ENCODE data around the gene HMX1.

Gene HMX1

DNA sequence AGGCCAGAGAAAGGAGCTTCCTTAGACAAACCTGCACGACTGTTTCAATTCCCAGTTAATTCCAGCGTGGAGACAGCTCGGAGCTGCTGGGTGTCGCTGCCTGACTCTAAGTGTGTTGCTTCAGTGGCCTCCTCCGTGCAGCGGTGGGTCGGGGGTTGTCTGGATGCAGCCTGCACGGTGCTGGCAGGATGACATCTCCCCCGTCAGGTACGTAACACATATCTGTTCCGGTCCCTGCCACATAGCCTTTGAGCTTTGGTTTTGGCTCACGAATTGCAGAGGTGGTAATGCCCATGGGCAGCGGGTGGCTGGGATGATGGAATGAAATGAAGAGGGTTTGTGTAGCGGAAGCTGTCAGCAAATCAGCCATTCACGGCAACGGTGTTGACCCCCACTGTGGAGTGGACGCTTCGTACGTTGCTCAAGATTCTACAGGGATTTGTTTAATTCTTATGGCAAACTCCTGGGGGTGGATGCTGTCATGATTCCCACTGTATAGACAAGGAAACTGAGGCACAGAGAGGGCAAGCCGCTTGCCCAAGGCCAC lies 33.7 kb upstream of the HMX1 start:
- H3K9me3 Mint-ChIP-seq, result peaks cover 15% of the 10 kb centered on the region
- peaks cover 1% of the 10 kb centered on the region for H3K36me3 Mint-ChIP-seq
- H3K4me3 Mint-ChIP-seq, result no peak overlapping the region
- peak; percentile 8 for DNase-seq
- H3K4me1 Mint-ChIP-seq, result no peaks in the 10 kb centered on the region
- H3K27me3 Mint-ChIP-seq, result no peaks in the 10 kb centered on the region
- CTCF ChIA-PET, result no interaction called here
- no peak overlapping the region for H3K27ac Mint-ChIP-seq

DNA sequence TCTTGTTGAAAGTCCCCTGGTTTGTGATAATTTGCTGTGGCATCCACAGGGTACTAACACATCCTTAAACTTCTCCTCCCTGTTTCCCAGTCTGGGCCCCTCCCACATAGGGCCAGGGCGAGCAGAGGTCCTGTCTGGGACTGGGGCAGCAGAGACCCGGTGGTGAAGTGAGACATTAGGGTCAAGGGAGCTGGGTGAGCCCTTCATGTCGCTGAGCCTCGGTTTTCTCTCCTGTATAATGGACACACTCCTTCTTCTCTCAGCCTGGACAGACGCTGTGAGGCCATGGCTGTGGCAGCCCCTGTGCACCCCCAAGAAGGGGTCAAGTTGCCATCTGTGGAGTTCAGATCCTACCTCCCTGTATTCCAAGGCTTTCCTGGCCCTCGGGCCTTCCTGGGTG lies 33.0 kb upstream of the HMX1 start:
- DNase-seq, result peak; percentile 3
- CTCF ChIA-PET, result no interaction called here
- Mint-ChIP-seq H3K9me3 (peaks cover 19% of the 10 kb centered on the region), H3K27me3 (no peaks in the 10 kb centered on the region), H3K4me1 (no peaks in the 10 kb centered on the region), H3K27ac (no peak overlapping the region), H3K36me3 (peaks cover 1% of the 10 kb centered on the region), H3K4me3 (no peak overlapping the region)

DNA sequence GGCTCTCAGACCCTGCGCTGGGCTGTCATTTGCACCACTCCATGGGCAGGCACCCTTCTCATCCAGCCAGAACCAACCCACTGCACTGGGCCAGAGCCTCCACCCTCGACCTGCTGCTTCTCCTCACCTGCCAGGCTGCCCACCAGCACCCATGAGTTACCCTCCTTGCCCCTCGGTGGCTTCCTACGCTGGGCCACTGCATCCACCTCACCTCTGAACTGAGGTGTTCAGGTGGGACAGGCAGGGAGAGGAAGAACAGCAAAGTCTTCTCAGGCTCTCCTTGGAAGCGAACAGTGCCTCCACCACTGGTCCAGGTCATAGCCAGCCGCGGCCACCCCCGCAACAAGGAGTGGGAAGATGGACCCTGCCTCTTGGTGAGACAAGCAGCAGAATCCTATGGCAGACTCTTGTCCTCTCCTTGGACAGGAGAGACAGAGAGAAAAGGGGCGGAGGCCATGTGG lies 32.4 kb upstream of the HMX1 start:
- H3K27me3 Mint-ChIP-seq, result no peaks in the 10 kb centered on the region
- DNase-seq, result no peak
- H3K36me3 Mint-ChIP-seq, result peaks cover 1% of the 10 kb centered on the region
- H3K9me3 Mint-ChIP-seq, result peaks cover 19% of the 10 kb centered on the region
- no peak overlapping the region for H3K27ac Mint-ChIP-seq
- H3K4me1 Mint-ChIP-seq, result no peaks in the 10 kb centered on the region
- CTCF ChIA-PET, result no interaction called here
- H3K4me3 Mint-ChIP-seq, result no peak overlapping the region

DNA sequence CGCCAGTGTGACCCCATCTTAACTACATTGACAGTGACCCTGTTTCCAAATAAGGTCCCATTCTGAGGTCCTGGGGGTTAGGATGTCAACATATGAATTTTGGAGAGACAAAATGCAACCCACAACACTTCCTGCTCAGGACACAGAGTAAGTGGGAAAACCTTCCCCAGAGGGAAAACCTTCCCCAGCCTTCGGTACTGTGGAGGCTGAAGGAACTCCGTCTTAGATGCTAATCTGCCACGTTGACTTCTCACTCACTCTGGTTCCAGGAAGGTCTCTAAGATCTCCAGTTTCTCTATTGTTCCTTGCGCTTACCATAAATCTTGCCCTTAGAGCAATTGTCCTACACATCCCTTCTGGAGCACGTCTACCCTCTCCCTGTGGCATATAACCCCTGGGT lies 29.7 kb upstream of the HMX1 start:
- H3K4me1 Mint-ChIP-seq, result no peaks in the 10 kb centered on the region
- peaks cover 19% of the 10 kb centered on the region for H3K9me3 Mint-ChIP-seq
- peaks cover 15% of the 10 kb centered on the region for H3K27me3 Mint-ChIP-seq
- CTCF ChIA-PET, result no interaction called here
- peaks cover 1% of the 10 kb centered on the region for H3K36me3 Mint-ChIP-seq
- no peak for DNase-seq
- H3K4me3 Mint-ChIP-seq, result no peak overlapping the region
- H3K27ac Mint-ChIP-seq, result no peak overlapping the region

DNA sequence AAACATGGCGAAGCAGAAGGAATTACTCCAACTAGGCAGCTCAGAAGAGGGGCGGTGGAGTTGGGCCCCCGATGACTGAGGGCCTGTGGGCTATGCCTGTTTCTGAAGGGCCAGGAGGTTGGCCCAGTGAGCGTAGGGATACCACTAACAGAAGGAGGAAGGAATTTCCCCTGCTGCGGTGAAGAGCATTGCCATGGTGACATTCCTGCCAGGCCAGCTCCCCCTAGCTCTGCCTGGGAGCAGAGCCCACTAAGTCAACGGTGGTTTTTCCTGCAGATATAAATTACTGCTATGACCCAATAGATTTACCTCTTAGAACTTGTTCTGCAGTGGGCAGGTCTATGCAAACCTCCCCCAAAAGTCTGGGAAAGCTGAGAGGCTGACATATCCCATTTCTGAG lies 28.9 kb upstream of the HMX1 start:
- CTCF ChIA-PET, result no interaction called here
- H3K4me3 Mint-ChIP-seq, result no peak overlapping the region
- H3K36me3 Mint-ChIP-seq, result peaks cover 1% of the 10 kb centered on the region
- DNase-seq, result no peak
- H3K27ac Mint-ChIP-seq, result no peak overlapping the region
- H3K27me3 Mint-ChIP-seq, result peaks cover 23% of the 10 kb centered on the region
- H3K9me3 Mint-ChIP-seq, result peaks cover 19% of the 10 kb centered on the region
- no peaks in the 10 kb centered on the region for H3K4me1 Mint-ChIP-seq

DNA sequence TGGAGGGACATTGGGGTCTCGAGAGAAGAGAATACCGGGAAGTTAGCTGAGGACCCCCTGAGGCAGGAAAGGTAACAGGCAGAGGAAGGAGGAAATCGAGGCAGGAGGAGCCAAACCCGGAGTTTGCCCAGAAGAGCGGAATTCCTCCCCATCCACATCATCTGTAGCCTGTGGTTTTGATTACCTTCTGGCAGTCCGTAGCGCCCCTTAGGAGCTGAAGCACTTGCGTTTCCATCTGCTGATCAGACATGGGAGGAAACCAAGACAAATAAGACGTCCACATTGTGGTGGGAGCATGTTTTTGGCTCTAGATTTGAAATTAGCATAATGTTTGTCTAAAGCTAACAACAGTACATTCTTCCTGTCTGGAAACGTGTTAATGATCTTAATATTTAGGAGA lies 26.8 kb upstream of the HMX1 start:
- H3K27ac Mint-ChIP-seq, result no peak overlapping the region
- H3K27me3 Mint-ChIP-seq, result peaks cover 44% of the 10 kb centered on the region
- H3K36me3 Mint-ChIP-seq, result peaks cover 1% of the 10 kb centered on the region
- no peak overlapping the region for H3K4me3 Mint-ChIP-seq
- peaks cover 19% of the 10 kb centered on the region for H3K9me3 Mint-ChIP-seq
- no peaks in the 10 kb centered on the region for H3K4me1 Mint-ChIP-seq
- DNase-seq, result no peak
- CTCF ChIA-PET, result no interaction called here

DNA sequence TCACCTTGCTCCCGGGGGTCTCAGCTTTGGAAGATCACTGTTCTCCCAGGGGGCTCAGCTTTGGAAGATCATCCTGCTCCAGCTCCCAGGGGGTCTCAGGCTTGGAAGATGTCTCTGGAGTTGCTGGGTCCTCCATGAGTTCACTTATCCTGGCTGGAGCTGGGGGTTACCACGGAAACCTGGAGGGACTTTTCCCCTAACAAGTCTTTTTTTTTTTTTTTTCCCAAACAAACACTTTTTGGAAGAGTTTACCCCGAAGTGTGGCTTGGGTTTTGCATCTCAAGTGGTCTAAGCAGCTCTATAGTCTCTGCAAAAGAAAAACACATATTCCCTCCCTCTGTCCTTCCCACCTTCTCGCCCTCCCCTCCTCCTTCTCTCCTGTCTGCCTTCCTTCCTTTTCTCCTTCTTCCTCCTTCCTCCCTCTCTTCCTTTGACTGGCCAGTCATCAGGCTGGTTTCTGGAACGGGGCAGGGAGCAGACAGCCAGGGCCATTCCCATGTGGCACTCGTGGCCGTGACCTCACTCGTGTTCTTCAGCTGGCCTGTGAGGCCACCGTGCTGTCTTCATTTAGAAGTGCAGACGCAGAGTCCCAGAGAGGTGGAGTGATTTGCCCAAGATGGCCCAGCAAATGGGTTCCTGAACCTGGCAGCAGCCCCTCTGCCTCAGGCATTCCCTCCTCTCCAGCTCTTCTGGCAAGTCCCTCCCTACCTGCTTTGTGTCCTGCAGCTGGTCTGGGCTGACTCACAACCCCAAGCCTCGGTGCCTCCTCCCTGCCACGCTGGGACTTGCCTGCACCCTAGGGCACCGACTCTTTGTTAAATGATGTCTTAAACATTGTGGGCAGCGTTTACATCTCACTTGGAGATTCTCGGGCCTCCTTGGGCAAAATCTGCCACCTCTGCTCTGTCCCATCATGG lies 25.9 kb upstream of the HMX1 start:
- CTCF ChIA-PET, result no interaction called here
- Mint-ChIP-seq H3K27me3 (peaks cover 53% of the 10 kb centered on the region), H3K4me1 (no peaks in the 10 kb centered on the region)

DNA sequence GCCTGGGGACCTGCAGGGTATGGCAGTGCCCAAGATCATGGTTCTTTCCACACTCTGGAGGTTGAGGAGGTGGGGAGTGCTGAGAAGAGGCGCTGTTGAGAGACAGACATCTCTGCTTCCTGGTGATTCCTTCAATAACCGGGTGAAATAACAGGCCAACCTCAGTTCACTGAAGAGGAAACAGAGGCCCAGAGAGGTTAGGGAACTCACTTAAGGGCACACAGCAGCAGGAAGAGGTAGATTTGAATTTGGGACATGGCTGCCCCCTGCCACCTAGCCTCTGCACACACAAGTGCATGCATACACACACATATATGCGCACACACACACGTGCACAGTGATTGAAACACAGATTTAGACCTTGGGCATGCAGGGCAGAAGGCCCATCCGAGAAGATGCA lies 24.9 kb upstream of the HMX1 start:
- Mint-ChIP-seq H3K36me3 (peaks cover under 1% of the 10 kb centered on the region), H3K4me3 (no peak overlapping the region), H3K4me1 (no peaks in the 10 kb centered on the region), H3K27ac (no peak overlapping the region), H3K27me3 (peaks cover 63% of the 10 kb centered on the region), H3K9me3 (peaks cover 10% of the 10 kb centered on the region)
- DNase-seq, result no peak
- CTCF ChIA-PET, result no interaction called here

More for the DNA sequence above, 25.9 kb upstream of the HMX1 start:
- DNase-seq, result no peak
- H3K36me3 Mint-ChIP-seq, result peaks cover 1% of the 10 kb centered on the region
- peaks cover 17% of the 10 kb centered on the region for H3K9me3 Mint-ChIP-seq
- H3K4me3 Mint-ChIP-seq, result no peak overlapping the region
- no peak overlapping the region for H3K27ac Mint-ChIP-seq

DNA sequence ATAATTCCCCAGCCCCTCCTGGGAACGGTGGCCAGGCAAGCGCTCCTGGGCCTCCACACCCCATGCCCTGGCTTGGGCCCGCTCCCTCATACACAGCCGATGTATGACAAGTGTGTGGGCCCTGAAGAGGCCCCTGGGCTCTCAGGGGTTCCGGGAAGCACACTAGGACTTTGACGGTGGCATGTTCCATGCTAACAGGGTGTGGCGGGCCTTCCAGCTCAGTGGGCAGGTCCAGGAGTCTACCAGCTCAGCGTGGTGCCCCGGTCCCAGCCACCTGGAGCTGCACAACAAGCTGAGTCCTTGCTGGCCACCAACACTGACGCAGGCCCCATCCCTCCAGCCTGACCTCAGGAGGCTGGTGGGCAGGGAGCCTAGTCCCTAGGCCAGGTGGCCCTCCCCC lies 24.4 kb upstream of the HMX1 start:
- H3K9me3 Mint-ChIP-seq, result peaks cover 6% of the 10 kb centered on the region
- no peaks in the 10 kb centered on the region for H3K36me3 Mint-ChIP-seq
- H3K4me1 Mint-ChIP-seq, result no peaks in the 10 kb centered on the region
- no peak overlapping the region for H3K4me3 Mint-ChIP-seq
- no peak overlapping the region for H3K27ac Mint-ChIP-seq
- DNase-seq, result no peak
- H3K27me3 Mint-ChIP-seq, result peaks cover 68% of the 10 kb centered on the region
- CTCF ChIA-PET, result no interaction called here

DNA sequence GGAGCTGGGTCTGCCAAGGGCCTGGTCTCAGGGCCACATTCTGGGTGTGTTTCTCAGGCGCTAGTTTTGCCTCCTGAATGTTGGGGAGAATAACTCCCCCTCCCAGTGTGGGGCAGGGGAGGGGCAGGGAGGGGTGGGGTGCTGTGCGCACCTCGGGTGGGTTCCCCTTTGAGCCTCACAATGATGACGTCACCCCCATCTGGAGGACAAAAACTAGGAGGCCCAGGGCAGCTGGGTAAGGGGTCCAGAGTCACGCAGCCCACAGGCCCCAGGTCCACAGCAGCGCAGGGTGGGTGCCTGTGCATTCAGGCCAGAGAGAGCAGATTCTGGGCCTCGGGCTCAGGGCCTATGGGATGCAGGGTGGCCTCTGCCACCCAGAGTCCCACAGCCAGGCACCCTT lies 23.7 kb upstream of the HMX1 start:
- H3K9me3 Mint-ChIP-seq, result peaks cover 4% of the 10 kb centered on the region
- H3K36me3 Mint-ChIP-seq, result no peaks in the 10 kb centered on the region
- CTCF ChIA-PET, result no interaction called here
- no peaks in the 10 kb centered on the region for H3K4me1 Mint-ChIP-seq
- no peak overlapping the region for H3K4me3 Mint-ChIP-seq
- DNase-seq, result no peak
- H3K27me3 Mint-ChIP-seq, result peaks cover 75% of the 10 kb centered on the region
- H3K27ac Mint-ChIP-seq, result no peak overlapping the region

DNA sequence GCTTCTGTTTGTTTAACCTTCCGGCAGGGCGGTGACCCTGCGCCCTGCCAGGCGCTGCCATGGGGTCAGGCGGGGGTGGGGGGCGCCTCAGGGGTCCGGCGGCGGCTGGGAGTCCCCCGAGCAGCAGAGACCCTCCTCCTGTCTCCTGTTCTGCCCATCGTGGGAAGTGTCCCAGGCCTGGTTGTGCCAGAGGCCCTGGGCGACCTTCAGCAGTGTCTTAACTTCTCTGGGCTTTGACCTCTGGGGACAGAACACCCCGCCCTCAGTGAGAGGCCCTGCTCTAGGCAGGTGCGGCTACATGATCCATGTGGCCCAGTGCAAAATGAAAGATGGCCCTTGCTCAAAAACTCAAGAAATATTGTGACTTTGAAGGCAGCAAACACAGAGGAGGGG lies 22.8 kb upstream of the HMX1 start:
- H3K4me3 Mint-ChIP-seq, result no peak overlapping the region
- H3K27me3 Mint-ChIP-seq, result peaks cover 84% of the 10 kb centered on the region
- H3K9me3 Mint-ChIP-seq, result no peaks in the 10 kb centered on the region
- no peak overlapping the region for H3K27ac Mint-ChIP-seq
- CTCF ChIA-PET, result no interaction called here
- no peak for DNase-seq
- no peaks in the 10 kb centered on the region for H3K4me1 Mint-ChIP-seq
- H3K36me3 Mint-ChIP-seq, result no peaks in the 10 kb centered on the region

DNA sequence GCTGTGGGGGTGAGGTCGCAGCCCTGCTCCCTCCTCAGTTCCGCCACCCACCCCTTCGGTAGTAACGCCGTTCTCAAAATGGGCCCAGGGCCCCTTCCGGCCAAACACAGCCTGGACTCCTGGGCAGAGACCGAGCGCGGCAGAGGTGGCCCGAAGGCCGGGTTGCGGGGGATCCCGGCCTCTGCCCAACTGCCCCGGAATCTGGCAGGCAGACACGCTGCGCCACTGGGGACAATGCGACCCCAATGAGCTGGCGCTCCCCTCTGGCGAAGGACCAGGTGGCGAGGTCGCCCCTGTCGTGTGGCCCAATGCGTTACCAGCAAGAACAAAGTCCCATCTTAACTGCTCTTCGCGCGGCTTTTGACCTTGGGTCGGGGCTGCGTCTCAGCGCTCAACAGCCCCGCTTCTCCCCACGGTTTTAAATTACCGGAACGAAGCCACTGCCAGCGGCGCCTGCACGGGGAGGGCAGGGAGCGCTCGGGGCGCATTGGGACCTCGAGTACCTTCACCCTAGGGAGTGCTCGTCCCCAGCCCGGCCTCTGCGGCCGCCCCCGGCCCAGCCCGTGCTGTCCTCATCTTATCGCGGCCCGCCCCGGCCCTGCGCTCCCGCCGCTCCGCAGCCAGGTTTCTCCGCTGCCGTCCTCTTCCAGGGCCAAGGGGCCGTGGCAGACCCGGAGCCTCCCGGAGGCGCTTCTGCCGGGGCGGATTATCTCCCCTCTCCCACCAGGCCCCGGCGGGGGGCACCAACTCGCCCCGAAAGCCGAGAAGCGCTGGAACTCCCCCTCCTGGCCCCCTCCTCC lies 22.2 kb upstream of the HMX1 start:
- CTCF ChIA-PET, result no interaction called here
- peaks cover 90% of the 10 kb centered on the region for H3K27me3 Mint-ChIP-seq
- no peak overlapping the region for H3K4me3 Mint-ChIP-seq
- no peak overlapping the region for H3K27ac Mint-ChIP-seq
- no peaks in the 10 kb centered on the region for H3K9me3 Mint-ChIP-seq
- no peak for DNase-seq
- no peaks in the 10 kb centered on the region for H3K36me3 Mint-ChIP-seq
- H3K4me1 Mint-ChIP-seq, result no peaks in the 10 kb centered on the region

DNA sequence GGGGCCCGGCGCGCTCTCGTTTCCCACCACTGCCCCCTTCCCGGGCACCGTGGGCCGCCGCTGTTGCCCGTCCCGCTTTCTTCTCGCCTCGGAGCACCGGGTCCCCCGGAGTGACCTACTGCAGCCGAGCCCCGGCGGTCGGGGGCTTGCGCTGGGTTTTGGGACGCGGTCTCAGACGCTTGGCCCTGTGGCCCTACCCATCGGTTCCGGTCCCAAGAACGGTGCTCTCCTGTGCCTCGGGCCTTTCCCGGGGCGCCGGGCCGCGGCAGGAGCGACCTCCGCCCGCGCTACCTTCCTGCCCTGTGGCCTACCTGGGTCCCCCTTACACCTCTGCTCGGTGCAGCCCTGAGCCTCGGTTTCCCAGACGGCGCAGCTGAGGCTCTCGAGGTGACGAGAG lies 21.6 kb upstream of the HMX1 start:
- CTCF ChIA-PET, result no interaction called here
- H3K9me3 Mint-ChIP-seq, result no peaks in the 10 kb centered on the region
- H3K27me3 Mint-ChIP-seq, result peaks cover 95% of the 10 kb centered on the region
- no peak overlapping the region for H3K4me3 Mint-ChIP-seq
- no peak overlapping the region for H3K27ac Mint-ChIP-seq
- DNase-seq, result no peak
- H3K36me3 Mint-ChIP-seq, result no peaks in the 10 kb centered on the region
- H3K4me1 Mint-ChIP-seq, result no peaks in the 10 kb centered on the region

DNA sequence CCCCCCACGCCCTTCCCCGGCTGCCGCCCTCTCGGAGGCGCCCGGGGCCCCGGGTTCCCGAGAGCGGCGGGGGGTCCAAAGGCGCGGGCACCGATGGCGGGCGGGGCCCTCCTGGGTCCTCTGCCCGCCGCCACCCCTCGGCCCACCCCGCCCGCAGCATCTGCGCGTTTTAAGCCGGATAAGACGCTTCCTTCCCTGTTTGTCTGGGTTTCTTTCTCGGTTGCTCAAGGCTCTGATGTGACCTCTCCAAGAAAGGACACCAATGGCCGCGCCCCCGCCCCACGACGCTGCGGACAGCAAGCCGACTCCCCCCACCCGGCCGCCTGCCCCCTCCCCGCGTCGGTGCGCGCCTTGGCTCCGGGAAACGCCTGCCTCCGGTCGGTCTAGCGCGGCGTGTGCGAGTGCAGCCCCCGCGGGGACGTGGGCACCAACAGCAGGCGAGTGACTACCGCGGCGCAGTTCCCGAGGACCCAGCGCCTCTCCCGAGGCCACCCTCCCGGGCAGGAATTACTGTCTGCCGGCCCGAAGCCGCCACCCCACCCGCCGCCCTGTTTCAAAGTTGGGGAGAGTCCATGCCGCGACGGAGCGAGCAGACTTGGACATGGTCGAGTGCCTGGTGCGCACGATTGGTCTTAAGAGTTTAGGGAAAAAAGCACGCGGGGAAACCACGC lies 21.1 kb upstream of the HMX1 start:
- Mint-ChIP-seq H3K4me3 (no peak overlapping the region), H3K9me3 (no peaks in the 10 kb centered on the region), H3K27me3 (peaks cover 95% of the 10 kb centered on the region)

More for the DNA sequence above, 21.1 kb upstream of the HMX1 start:
- H3K4me1 Mint-ChIP-seq, result no peaks in the 10 kb centered on the region
- H3K27ac Mint-ChIP-seq, result no peak overlapping the region
- no peak for DNase-seq
- H3K36me3 Mint-ChIP-seq, result no peaks in the 10 kb centered on the region
- CTCF ChIA-PET, result no interaction called here
